SK-N-SH treated with all-trans-retinoic acid at 6 μM for 48 hours (cell line): Measurements from ENCODE around the gene MRTFA.

Experiments used
- ARNTL ChIP-seq: fragments of 450-650 bp; formaldehyde crosslinking; IDR thresholded peaks from 2 replicates; pipeline ENCODE4 v1.5.0; 2020; ENCODE audit warnings: low read depth, mild to moderate bottlenecking, moderate library complexity, borderline replicate concordance
- CREB5 ChIP-seq: fragments of 250-450 bp; sonication (Bioruptor Pico); IDR thresholded peaks from 2 replicates; pipeline ENCODE4 v1.5.1; 2020; ENCODE audit warnings: low read depth, mild to moderate bottlenecking, moderate library complexity
- GLIS3 ChIP-seq: fragments of 250-450 bp; sonication (Bioruptor Pico); IDR thresholded peaks from 2 replicates; pipeline ENCODE4 v1.5.0; 2020; ENCODE audit warnings: mild to moderate bottlenecking, moderate library complexity
- ISL1 ChIP-seq: fragments of 250-450 bp; sonication (Bioruptor Pico); IDR thresholded peaks from 2 replicates; pipeline ENCODE4 v2.1.2; 2022; ENCODE audit warnings: mild to moderate bottlenecking, moderate library complexity
- TSHZ2 ChIP-seq: fragments of 250-450 bp; sonication (Bioruptor Pico); IDR thresholded peaks from 2 replicates; pipeline ENCODE4 v1.5.0; 2020; ENCODE audit warnings: mild to moderate bottlenecking, moderate library complexity
- ZFP30 ChIP-seq: fragments of 450-650 bp; formaldehyde crosslinking; IDR thresholded peaks from 2 replicates; pipeline ENCODE4 v1.5.0; 2022; ENCODE audit warnings: mild to moderate bottlenecking, moderate library complexity
- ZNF565 ChIP-seq: fragments of 450-650 bp; formaldehyde crosslinking; conservative IDR thresholded peaks from 2 replicates; pipeline ENCODE4 v1.5.0; 2020; ENCODE audit warnings: low read depth, mild to moderate bottlenecking, moderate library complexity
- TF ChIP-seq, protein P1 (sequence below): fragments of 250-450 bp; sonication (Bioruptor Pico); IDR thresholded peaks from 2 replicates; pipeline ENCODE4 v1.5.1; 2021; ENCODE audit warnings: mild to moderate bottlenecking, moderate library complexity

GRCh38 chr22:40363059-40363458 lies 273.5 kb downstream of the MRTFA start:
- TF ChIP-seq ZFP30 (CRISPR knock-in tag), result no peak
- TF ChIP-seq TSHZ2, result no peak
- TF ChIP-seq, protein P1, sequence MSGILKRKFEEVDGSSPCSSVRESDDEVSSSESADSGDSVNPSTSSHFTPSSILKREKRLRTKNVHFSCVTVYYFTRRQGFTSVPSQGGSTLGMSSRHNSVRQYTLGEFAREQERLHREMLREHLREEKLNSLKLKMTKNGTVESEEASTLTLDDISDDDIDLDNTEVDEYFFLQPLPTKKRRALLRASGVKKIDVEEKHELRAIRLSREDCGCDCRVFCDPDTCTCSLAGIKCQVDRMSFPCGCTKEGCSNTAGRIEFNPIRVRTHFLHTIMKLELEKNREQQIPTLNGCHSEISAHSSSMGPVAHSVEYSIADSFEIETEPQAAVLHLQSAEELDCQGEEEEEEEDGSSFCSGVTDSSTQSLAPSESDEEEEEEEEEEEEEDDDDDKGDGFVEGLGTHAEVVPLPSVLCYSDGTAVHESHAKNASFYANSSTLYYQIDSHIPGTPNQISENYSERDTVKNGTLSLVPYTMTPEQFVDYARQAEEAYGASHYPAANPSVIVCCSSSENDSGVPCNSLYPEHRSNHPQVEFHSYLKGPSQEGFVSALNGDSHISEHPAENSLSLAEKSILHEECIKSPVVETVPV (CRISPR knock-in tag), result no peak
- no peak for TF ChIP-seq ARNTL
- TF ChIP-seq GLIS3 (CRISPR knock-in tag), result no peak
- TF ChIP-seq CREB5, result no peak
- no peak for TF ChIP-seq ISL1 (CRISPR knock-in tag)
- no peak for TF ChIP-seq ZNF565 (CRISPR knock-in tag)
